HUES64 (cell line): ENCODE results near the gene SERINC5.
"Not testable (repeated sequence)": the region's sequence is repeated elsewhere in the genome, so short reads cannot be mapped to it uniquely, and the experiment has no call there.

Source experiments
- H3K27ac ChIP-seq: 2 replicates; pipeline ENCODE4 v1.7.0; 2013; ENCODE audit warnings: low read depth, low read length, inconsistent platforms
- H3K27me3 ChIP-seq: 2 replicates; pipeline ENCODE4 v1.6.1; 2013; ENCODE audit warnings: mild to moderate bottlenecking, low read length; ENCODE audit not compliant: insufficient read depth
- H3K36me3 ChIP-seq: 2 replicates; pipeline ENCODE4 v1.6.1; 2013; ENCODE audit warnings: mild to moderate bottlenecking, low read length; ENCODE audit not compliant: insufficient read depth
- H3K4me1 ChIP-seq: 2 replicates; pipeline ENCODE4 v1.6.1; 2013; ENCODE audit warnings: mild to moderate bottlenecking, low read length, moderate library complexity; ENCODE audit not compliant: insufficient read depth
- H3K4me3 ChIP-seq: 2 replicates; pipeline ENCODE4 v1.5.1; 2013; ENCODE audit warnings: mild to moderate bottlenecking, low read length, moderate library complexity
- H3K9ac ChIP-seq: 2 replicates; pipeline ENCODE4 v1.6.1; 2013; ENCODE audit warnings: mild to moderate bottlenecking, low read depth, low read length
- H3K9me3 ChIP-seq: 2 replicates; pipeline ENCODE4 v1.6.1; 2013; ENCODE audit warnings: low read depth, low read length; ENCODE audit not compliant: insufficient read depth
- WGBS: fragments of 150-250, 120-280 bp; methylation state at CpG from one replicate; pipeline ENCODE4 v1.1.7; 2013; ENCODE audit warnings: missing lambda C conversion rate; 5-methylcytosine and 5-hydroxymethylcytosine counted together

SERINC5 gene

DNA sequence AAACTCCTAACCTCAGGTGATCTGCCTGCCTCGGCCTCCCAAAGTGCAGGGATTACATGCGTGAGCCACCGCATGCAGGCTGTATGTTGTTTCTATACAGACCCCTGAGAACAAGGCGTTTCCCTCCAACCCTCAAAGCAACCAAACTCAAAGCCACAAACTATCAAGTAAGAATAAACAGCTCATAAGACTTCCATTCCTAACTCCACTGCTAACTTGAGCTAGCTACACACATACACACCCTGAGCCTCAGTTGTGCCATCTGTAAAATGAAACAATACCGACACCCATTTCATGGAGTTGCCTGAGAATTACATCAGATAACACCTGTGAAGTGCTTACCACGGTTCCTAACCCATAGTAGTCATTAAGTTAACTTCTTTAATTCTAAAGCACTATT, 70.8 kb downstream of the SERINC5 start:
- Histone ChIP-seq H3K9ac (peak overlapping the region; percentile 72), H3K36me3 (peaks cover 5% of the 10 kb centered on the region; the same call in 1 of the 2 replicates), H3K9me3 (no peaks in the 10 kb centered on the region), H3K4me3 (no peak overlapping the region), H3K27me3 (no peaks in the 10 kb centered on the region), H3K27ac (peak overlapping the region; percentile 97), H3K4me1 (peaks cover 81% of the 10 kb centered on the region)
- 55% methylated on average over 6 of the region's 6 CpGs for WGBS

- Histone ChIP-seq H3K9ac (peak overlapping the region; percentile 72), H3K36me3 (peaks cover 5% of the 10 kb centered on the region; the same call in 1 of the 2 replicates), H3K4me3 (peak overlapping the region; percentile 29), H3K27ac (peak overlapping the region; percentile 97), H3K4me1 (peaks cover 80% of the 10 kb centered on the region), H3K9me3 (no peaks in the 10 kb centered on the region), H3K27me3 (no peaks in the 10 kb centered on the region)
- WGBS, result 42% methylated on average over 5 of the region's 5 CpGs
Observed at GRCh38 chr5:80184235-80185023, 71.4 kb downstream of the SERINC5 start.

GRCh38 chr5:80183728-80184234, 72.1 kb downstream of the SERINC5 start:
- 7% methylated on average over 10 of the region's 10 CpGs for WGBS
- H3K27me3 ChIP-seq, H3K36me3 ChIP-seq, H3K9me3 ChIP-seq: not testable (repeated sequence)
- Histone ChIP-seq H3K27ac (peak overlapping the region; percentile 97), H3K4me3 (peak overlapping the region; percentile 29), H3K9ac (peak overlapping the region; percentile 72), H3K4me1 (peaks cover 73% of the 10 kb centered on the region)

DNA sequence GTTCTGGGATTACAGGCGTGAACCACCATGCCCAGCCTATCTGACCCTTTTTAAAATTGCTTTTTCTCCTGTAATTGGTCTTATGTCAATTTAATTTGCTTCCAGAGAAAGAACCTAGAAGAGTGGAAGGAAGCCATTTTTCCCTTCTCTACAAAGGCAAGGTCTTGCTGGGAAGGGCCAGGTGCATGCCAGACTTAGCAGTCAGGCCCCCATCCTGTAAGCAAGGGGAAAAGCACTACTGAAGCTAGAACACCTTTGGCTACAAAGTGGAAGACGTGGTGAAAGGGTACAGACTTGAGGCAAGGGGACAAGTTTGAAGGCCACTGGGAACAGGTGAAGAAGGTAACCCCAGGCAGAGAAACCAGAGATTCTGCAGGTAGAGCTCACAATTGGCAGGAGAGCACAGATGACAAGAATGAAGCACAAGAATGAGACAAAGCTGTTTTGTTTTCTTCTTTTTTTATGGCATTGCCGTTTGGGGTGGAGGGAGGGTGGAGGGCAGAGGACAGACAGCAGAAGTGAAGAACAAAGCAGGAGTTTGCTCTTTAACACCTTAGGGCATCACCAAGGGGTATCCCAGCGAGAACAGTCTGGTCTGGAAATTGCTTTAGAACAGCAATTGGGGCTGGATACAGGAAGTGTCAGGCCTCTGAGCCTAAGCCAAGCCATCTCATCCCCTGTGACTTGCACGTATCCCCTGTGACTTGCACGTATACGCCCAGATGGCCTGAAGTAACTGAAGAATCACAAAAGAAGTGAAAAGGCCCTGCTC, 72.9 kb downstream of the SERINC5 start:
- Histone ChIP-seq H3K27ac (peak overlapping the region; percentile 91), H3K4me3 (0 out of 2 replicates have a peak overlapping the region, but pooled peaks have one; percentile 2), H3K4me1 (peaks cover 68% of the 10 kb centered on the region), H3K9me3 (no peaks in the 10 kb centered on the region), H3K27me3 (no peaks in the 10 kb centered on the region), H3K9ac (peak overlapping the region; percentile 59), H3K36me3 (peaks cover 6% of the 10 kb centered on the region)
- 28% methylated on average over 7 of the region's 7 CpGs for WGBS

DNA sequence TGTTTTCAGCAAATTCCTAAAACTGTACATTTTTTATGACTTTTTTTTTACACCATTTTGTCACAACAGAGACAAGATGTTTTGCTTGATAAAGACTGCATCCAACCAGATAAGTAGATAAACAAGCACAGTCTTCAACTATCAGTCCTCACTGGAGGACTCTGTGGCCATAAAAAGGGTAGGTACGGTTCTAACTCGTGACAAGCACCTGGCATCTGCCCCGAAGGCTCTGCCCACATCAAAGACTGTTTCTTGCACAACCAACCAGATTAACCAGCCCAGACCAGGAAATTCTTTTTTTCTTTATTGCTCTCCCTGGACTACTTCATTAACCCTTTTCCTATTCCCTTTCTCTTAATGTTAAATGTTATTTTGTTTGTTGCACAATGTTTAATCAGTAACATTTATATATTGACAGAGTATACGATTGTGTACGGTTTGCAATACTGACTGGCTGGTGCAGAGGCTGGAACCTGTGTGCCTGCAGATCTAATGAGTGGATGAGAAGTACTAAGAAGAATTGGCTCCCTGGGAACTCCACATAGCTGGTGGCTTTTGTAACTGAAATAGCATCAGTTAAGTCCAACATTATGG, 74.1 kb downstream of the SERINC5 start:
- peaks cover 57% of the 10 kb centered on the region for H3K4me1 ChIP-seq
- H3K27me3 ChIP-seq, result no peaks in the 10 kb centered on the region
- H3K27ac ChIP-seq, result peak overlapping the region; percentile 27; the same call in 1 of the 2 replicates
- H3K9me3 ChIP-seq, result no peaks in the 10 kb centered on the region
- peaks cover 18% of the 10 kb centered on the region for H3K36me3 ChIP-seq
- H3K9ac ChIP-seq, result no peak overlapping the region
- no peak overlapping the region for H3K4me3 ChIP-seq
- WGBS, result 91% methylated on average over 5 of the region's 5 CpGs

DNA sequence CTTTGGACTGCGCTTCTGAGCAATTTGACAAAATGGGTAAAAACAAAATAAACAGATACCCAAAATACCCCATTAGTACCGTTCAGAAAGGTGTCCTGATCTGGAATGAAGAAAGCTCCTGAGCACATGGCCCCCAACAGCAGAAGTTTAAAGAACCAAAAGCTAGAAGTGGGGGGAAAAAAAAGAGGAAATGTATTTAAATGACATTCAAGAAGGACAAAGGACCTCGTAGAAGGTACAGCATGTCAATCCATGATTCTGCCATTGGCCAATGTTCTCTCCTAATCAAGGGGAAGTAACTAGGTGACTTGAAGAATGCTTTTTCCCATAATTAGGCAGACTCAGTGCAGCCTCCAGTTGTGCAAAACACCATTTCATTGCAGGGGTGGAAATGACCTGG, 78.6 kb downstream of the SERINC5 start:
- WGBS, result 95% methylated on average over 3 of the region's 3 CpGs
- peaks cover 51% of the 10 kb centered on the region for H3K36me3 ChIP-seq

DNA sequence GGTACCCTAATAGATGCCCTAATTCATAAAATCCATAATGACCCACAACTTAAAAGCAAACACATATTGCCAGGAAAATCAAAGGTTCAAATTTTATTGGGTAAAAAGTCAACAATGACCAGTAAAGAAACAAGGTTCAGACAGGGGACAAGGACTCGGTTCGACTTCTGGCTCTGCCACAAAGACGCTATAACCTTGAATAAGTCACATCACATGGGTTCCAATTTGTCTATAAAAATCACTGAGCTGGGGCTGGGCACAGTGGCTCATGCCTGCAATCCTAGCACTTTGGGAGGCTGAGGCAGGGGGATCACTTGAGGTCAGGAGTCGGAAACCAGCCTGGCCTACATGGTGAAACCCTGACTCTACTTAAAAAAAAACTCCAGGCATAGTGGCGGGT, 80.5 kb downstream of the SERINC5 start:
- 94% methylated on average over 5 of the region's 5 CpGs for WGBS
- Histone ChIP-seq H3K4me3 (no peak overlapping the region), H3K9me3 (no peaks in the 10 kb centered on the region), H3K27ac (no peak overlapping the region), H3K4me1 (peaks cover 17% of the 10 kb centered on the region), H3K27me3 (no peaks in the 10 kb centered on the region), H3K9ac (no peak overlapping the region), H3K36me3 (peaks cover 62% of the 10 kb centered on the region)

More for the DNA sequence above, 78.6 kb downstream of the SERINC5 start:
- H3K4me3 ChIP-seq, result no peak overlapping the region
- no peaks in the 10 kb centered on the region for H3K9me3 ChIP-seq
- H3K27me3 ChIP-seq, result no peaks in the 10 kb centered on the region
- H3K27ac ChIP-seq, result no peak overlapping the region
- peaks cover 36% of the 10 kb centered on the region for H3K4me1 ChIP-seq
- H3K9ac ChIP-seq, result no peak overlapping the region

DNA sequence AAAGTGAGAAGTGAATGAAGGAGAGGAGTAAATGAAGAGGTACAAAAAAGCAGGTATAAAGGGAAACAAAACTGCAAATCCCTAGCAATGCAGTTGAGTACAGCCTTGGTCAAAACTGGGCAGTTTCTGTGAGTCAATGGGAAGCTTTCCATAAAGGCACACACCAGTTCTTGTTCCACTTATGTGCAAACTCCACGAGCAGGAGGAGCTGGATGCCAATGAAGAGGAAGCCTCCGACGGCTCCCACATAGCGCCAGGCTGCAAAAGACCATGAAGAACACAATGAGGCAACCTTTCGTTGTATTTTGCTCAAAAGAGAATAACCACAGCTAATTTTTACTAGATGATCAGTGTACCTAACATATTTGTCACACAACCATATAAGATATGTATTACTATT, 81.1 kb downstream of the SERINC5 start:
- H3K4me1 ChIP-seq, result peaks cover 12% of the 10 kb centered on the region
- H3K9me3 ChIP-seq, result no peaks in the 10 kb centered on the region
- peaks cover 68% of the 10 kb centered on the region for H3K36me3 ChIP-seq
- no peak overlapping the region for H3K9ac ChIP-seq
- no peaks in the 10 kb centered on the region for H3K27me3 ChIP-seq
- H3K27ac ChIP-seq, result no peak overlapping the region; the same call in 1 of the 2 replicates
- 96% methylated on average over 5 of the region's 5 CpGs for WGBS
- no peak overlapping the region for H3K4me3 ChIP-seq

- Histone ChIP-seq H3K27ac (no peak overlapping the region), H3K9me3 (no peaks in the 10 kb centered on the region), H3K9ac (no peak overlapping the region), H3K4me3 (no peak overlapping the region), H3K4me1 (peaks cover 10% of the 10 kb centered on the region), H3K27me3 (no peaks in the 10 kb centered on the region), H3K36me3 (peaks cover 82% of the 10 kb centered on the region)
- 96% methylated on average over 9 of the region's 9 CpGs for WGBS
Observed at GRCh38 chr5:80172067-80172695, 83.7 kb downstream of the SERINC5 start.

DNA sequence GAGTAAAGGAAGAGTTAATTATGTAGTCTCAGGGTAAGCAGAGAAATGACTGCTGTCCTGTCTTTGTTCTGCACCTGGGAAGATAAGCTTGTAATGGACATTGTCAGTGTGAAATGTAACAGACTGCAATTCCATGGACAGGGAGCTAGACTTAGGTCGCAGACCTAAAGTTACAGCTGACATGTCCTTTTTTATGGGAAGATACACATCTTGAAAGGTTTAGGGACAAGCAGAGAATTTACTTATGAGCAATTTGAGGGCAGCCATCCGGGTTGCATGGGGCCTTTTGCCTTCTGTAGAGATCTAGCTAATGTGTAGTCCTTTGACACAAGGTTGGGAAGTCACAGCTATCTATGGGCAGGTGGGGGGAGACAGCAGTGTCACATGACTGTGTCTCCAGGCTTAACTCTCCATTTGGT, 85.7 kb downstream of the SERINC5 start:
- Histone ChIP-seq H3K4me1 (peaks cover 10% of the 10 kb centered on the region), H3K9me3 (no peaks in the 10 kb centered on the region), H3K9ac (no peak overlapping the region), H3K27me3 (no peaks in the 10 kb centered on the region), H3K36me3 (peaks cover 89% of the 10 kb centered on the region), H3K4me3 (no peak overlapping the region), H3K27ac (no peak overlapping the region)
- WGBS, result 90% methylated on average over 2 of the region's 2 CpGs
